Dedifferentiated amniotic fluid mesenchymal stem cell (primary cell): ENCODE measurements around the gene MPO.

Experiments
- DNase-seq: peaks from one replicate; pipeline ENCODE4 v3.0.0-alpha.2; 2016; ENCODE audit errors: extremely low spot score

MPO gene

DNA sequence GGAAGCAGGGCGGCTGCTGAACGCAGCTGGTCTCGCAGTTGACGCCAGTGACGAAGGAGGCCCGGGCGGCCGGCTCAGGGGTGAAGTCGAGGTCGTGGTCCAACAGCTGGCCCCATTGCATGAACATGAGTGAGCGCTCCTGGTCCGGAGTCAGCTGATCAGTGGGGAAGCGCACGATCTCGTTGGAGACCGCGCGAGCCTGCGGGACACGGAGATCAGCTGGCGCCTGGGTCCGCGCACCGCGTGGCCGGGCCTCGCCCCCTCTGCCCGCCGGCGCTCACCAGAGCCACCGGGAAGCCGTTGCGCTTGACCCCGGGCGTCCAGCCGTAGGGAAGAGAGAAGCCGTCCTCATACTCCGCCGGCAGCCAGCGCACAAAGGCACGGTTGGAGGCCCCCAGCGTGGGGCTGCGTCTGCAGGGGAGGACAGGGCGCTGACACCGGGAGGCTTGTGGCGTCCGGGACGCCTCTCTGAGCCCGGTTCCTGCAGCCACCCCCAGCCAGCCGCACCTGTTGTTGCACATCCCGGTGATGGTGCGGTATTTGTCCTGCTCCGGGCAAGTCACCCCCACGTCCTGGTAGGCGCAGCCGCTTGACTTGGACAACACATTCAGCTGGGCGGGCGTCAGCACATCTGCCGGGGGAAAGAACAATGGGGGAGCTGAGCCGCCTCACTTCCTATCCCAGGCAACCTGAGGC is 1.6 kb downstream of the MPO start:
- no peak for DNase-seq

DNA sequence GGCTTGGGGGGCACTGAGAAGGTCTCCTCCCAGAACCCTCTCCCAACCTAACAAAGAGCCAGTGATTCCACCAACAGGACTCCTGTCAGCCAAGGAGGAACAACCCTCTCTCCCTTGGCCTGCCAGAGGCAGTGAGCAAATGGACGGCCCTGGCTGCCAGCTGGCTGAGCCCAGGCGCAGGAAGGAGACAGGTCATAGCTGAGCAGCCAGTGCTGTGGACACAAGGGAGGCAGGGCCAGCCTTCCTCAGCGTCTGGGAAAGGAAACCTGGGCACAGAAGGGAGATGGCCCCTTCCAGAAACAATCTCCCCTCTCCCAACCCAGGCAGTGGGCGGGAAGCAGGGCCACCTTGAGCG is 2.1 kb downstream of the MPO start:
- DNase-seq, result no peak

GRCh38 chr17:58277802-58278595 is 2.7 kb downstream of the MPO start:
- DNase-seq, result no peak

DNA sequence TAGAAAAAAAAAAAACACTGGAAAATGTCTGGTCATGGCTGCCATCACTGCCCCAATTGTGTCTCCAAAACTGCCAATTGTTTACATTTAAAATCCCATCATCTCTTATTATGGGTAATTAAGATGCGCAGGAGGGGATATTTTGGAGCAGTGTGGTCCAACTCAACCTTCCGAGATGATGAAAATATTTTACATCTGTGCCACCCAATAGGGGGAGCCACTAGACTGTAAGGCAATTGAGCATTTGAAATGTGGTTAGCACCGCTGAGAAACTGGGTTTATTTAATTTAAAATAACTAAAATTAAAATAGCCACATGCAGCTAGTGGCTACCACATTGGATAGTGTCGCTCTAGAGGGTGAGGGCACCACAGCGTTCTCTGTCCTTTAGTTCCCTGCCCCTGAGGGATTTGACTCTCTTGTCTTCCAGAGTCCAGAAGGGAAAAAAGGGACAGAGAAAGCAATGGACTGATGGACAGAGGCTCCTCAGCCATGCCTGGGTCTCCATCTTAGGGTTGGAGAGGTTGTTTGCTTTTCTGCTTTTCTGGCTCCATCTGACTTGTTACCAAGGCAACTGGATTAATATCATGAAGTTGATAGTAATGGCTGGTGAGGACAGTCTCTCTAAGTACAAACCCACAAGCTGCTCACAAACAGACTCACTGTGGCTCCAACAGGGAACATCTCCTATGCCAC is 3.5 kb downstream of the MPO start:
- DNase-seq, result no peak

- no peak for DNase-seq
Observed at GRCh38 chr17:58276423-58276822, 4.3 kb downstream of the MPO start.

GRCh38 chr17:58275417-58275816 is 5.3 kb downstream of the MPO start:
- no peak for DNase-seq

DNA sequence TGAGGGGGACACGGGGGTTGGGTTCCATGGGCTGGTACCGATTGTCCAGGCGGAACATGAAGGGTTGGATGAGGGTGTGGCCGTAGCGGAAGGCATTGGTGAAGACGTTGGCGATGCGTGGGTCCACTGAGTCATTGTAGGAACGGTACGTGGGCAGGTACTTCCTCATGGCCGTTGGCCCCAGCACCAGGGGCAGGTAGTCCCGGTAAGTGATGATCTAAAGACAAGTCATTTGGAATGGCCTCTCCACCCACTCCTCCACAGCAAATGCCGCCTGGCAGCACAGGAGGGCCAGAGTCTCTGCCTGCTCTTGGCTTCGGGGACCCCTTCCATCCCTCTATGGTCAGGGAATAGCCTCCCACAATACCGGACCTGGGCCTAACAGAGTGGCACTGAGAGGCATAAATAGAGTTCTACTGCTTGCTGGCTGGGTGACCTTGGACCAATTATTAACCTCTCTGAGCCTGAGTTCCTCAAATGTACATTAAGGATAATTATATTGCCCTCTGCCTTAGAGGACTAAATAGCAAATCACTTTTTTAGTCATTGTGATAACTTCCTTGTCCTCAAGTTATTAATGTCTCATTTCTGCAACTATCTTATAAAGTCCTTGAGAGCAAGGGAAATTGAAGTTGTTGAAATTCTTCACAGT is 7.2 kb downstream of the MPO start:
- no peak for DNase-seq

DNA sequence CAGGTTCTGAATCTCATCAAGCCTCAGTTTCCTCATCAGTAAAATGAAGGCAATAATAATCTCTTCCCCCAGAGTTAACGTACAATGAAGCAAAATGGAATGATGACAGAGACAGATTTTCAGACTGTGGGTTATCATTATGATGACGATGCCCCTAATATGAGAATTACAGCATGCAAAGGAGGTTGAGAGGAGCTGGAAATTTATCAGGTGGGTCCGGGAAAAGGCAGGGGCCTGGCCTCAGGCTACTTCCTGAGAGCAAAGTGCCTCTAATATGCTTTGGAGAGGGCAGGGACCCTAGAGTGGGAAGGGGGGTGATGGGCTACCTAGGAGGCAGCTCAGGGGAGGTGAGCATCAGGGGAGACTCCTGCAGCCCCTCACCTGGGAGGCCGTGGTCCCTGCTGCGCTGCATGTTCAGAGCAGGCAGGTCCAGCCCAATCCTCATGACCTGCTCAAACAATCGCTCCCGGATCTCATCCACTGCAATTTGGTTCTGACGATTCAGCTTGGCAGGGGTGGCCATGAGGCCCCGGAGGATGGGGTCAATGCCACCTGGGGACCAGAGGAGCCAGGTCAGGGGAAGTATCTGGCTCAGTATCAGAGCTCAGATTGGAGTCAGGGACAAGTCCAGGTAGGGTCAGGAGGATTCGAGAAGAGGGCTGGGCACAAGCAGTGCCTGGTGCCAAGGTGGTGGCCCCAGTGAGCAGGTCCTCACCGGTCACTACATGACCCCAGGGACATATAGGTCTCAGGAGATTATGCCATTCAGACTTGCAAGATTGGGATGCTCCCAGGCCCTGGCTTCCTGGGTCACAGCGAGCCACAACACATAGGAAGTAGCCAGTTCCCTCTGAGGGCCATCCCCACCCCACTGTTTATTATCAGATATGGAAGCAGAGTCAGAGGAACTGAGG is 8.1 kb downstream of the MPO start:
- DNase-seq, result no peak

- DNase-seq, result no peak
Observed at GRCh38 chr17:58271216-58271931, 9.4 kb downstream of the MPO start.

DNA sequence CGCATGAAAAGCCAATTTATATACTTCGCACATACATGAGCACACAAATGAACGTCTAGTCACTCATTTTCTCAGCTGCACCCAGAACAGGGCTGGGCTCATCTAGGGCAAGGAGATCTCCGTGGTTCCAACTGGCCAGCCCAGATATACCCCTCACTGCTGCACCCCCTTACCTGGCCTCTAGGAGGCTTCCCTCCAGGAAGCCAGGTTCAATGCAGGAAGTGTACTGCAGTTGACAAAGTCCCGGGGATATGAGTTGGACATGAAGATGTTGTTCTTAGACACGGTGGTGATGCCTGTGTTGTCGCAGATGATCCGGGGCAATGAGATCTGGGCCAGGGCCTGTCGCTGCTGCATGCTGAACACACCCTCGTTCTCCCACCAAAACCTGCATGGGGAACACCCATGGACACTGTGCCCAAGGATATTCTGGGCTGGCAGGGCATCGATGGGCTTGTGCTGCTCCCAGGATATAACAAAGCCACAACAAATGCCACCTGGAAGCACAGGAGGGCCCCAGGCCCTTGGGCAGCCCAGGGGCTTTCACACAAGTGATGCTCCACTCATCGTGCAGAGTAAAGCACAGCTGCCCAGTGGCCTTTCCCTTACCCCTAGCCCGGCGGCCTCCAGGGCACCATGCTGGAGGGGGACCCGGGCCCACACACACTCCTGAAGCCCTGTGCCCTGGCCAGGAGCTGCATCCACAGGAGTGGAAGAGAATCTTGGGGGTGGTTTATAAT is 10.1 kb downstream of the MPO start:
- DNase-seq, result no peak

DNA sequence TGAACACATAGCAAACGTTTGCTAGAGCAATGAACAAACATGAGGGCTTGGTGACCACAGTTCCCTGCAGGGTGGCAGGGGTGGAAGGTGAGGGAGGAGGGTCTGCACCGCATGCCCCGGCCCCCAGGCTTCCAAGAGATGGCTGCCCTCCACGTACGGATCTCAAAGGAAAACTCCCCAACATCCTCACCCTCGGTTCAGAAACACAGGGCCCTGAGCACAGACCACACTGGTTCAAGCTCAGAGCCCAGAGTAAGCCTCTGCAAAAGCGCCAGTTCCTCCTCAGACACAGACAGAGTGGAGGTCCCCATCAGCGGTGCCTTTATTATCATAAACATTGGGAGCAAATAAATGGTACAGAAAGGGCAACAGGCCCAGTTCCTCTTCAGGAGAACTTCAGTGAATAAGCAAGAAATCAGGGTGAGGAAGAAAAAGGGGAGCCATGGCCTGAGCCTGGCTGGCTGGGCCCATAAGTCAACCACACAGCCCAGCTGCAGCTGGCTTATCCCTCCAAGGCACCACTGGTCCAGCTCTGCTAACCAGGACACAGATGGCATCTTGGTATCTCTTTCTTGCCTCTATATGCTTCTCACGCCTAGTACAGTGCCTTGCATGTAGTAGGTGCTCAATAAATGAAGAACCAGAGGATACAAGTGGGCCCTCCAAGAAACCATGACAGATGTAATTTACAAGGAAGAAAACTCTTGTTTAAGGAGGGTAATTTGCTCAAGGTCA is 11.0 kb downstream of the MPO start:
- no peak for DNase-seq

DNA sequence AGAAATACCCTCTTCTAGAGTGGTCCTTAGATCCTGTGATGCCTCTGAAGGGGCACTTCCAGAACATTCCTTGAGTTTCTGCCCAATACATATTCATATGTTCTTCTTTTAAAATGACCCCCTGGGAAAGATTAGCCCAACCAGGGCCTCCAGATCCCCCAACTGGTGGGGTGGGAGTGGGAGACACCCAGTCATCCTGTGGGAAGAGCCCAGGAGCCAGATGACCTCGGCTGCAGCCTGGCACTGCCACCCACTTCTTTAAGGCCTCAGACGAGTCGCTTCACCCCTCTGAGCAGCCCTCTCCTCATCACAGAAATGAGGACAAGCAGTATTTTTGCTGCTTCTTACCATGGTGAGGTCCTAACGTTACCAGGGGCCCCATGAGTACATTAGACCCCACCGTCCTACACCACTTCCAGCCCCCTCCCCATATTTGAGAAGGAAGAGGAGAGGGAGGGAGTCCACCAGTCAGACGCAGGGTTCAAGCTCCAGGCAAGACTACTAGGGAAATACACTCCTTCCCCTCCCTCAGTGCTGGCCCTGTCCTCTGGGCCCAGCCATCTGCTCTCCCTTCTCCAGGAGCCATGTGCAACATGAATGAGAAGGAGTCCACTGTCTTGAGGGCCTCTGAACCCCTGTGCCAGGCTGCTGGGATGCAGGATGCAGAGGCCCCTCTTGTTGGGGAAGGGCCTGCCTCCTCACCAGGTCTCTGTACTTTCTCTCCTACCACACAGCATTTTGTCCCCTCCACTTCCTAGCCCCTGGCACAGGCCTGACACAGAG is 11.8 kb downstream of the MPO start:
- DNase-seq, result no peak

GRCh38 chr17:58268326-58268725 is 12.4 kb downstream of the MPO start:
- no peak for DNase-seq

GRCh38 chr17:58267347-58268324 is 13.1 kb downstream of the MPO start:
- no peak for DNase-seq

DNA sequence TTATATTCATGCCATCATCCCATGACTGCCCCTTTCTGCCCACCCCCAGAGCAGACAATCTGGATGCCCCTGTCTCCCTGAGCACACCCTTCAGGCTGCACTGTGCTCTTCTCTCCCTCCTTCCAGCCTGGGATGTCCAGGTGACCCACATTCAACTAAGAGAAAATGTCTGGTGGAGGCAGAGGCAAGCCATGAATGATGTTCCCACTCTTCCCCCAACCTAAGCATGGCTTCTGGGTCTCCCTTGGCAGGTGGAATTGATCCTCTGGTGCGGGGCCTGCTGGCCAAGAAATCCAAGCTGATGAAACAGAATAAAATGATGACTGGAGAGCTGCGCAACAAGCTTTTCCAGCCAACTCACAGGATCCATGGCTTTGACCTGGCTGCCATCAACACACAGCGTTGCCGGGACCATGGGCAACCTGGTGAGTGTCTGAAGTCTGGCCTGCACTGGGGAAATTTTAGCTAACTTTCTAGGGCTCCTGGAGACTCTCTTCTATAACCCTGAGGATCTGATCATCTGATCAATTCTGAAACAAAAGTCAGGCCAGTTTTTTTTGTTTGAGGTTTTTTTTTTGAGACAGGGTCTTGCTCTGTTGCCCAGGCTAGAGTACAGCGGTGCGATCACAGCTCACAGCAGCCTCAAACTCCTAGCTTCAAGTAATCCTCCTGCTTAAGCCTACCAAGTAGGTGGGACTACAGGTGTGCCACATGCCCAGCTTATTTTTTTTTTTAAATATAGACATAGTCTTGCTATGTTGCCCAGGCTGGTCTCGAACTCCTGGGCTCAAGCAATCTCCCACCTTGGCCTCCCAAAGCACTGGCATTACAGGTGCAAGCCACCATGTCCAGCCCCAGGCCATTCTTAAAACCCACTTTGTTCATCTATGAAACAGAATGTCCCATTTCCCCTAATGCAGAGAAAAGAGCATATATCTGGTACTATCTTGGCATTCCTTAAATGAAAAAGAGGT is 14.5 kb downstream of the MPO start:
- no peak for DNase-seq

- DNase-seq, result no peak
Observed at GRCh38 chr17:58265271-58265670, 15.5 kb downstream of the MPO start.
